Measurements from ENCODE around the gene SHCBP1L. TPM values are rescaled to one million over a fixed set of nuclear protein-coding genes. Genes with fewer than 3 reads are reported as not detected.
A peak's percentile ranks its signal among the peaks of the same experiment; 100 is the strongest.

SHCBP1L gene
- total RNA-seq, 1 donor from 2014 or later: not detected

- H3K36me3 ChIP-seq (ENCODE audit: control insufficient read depth, insufficient read depth, low read length): peaks cover 19% of the 10 kb centered on the region
- no peak overlapping the region for H3K4me3 ChIP-seq (ENCODE audit: low read depth, low read length)
- FAIRE-seq: no peak
- TF ChIP-seq, protein P1, sequence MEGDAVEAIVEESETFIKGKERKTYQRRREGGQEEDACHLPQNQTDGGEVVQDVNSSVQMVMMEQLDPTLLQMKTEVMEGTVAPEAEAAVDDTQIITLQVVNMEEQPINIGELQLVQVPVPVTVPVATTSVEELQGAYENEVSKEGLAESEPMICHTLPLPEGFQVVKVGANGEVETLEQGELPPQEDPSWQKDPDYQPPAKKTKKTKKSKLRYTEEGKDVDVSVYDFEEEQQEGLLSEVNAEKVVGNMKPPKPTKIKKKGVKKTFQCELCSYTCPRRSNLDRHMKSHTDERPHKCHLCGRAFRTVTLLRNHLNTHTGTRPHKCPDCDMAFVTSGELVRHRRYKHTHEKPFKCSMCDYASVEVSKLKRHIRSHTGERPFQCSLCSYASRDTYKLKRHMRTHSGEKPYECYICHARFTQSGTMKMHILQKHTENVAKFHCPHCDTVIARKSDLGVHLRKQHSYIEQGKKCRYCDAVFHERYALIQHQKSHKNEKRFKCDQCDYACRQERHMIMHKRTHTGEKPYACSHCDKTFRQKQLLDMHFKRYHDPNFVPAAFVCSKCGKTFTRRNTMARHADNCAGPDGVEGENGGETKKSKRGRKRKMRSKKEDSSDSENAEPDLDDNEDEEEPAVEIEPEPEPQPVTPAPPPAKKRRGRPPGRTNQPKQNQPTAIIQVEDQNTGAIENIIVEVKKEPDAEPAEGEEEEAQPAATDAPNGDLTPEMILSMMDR (IDR thresholded peaks at IDR 0.05; ENCODE audit: insufficient read depth, low read length, severe bottlenecking): no peak
- DNase-seq (ENCODE audit: low read depth): no peak
- no peaks in the 10 kb centered on the region for H3K27me3 ChIP-seq (ENCODE audit: control insufficient read depth, insufficient read depth, low read length)
Measured at GRCh38 chr1:182886985-182887384, 66.0 kb downstream of the SHCBP1L start.

DNA sequence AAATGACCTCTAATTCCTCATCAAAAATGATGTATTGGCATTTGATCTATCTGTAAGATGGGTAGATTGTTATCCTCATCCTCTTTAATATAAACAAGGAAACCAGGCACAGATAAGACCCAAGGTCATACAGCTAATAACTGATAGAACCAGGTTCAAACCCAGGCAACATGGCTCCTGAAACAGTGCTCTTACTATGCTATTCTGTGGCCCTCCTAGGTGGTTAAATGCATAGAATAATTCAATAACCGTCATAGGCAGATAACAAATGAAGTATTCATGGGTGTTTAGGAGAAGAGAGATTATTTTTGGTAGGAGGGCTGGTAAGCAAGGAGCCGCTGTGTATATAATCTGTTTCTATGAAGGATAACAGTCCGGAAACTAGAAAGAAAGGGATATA lies 67.4 kb downstream of the SHCBP1L start:
- FAIRE-seq: no peak
- Histone ChIP-seq H3K4me3 (ENCODE audit: low read depth, low read length) (no peak overlapping the region), H3K27me3 (ENCODE audit: control insufficient read depth, insufficient read depth, low read length) (no peaks in the 10 kb centered on the region), H3K36me3 (ENCODE audit: control insufficient read depth, insufficient read depth, low read length) (peaks cover 25% of the 10 kb centered on the region)
- no peak for DNase-seq (ENCODE audit: low read depth)
- TF ChIP-seq, protein P1 (IDR thresholded peaks at IDR 0.05; ENCODE audit: insufficient read depth, low read length, severe bottlenecking): no peak

DNA sequence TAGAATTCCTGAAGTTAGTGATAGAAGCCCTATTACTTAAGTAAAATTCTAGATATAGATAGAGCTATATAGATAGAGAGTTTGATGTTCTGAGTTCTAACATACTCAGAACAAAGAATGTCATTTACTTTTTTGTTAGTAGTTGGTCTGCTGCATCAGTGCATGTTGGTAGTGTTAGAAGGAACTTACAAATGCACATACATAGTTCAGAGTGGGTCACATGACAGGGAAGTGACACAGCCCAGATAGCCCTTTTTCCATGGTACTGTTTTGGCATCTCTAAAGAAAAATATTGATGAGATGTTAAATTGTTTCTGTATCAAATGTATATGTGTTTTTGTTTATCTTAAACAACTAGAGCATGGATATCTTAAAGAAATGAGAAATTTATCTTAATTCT lies 68.1 kb downstream of the SHCBP1L start:
- peaks cover 26% of the 10 kb centered on the region for H3K36me3 ChIP-seq (ENCODE audit: control insufficient read depth, insufficient read depth, low read length)
- TF ChIP-seq, protein P1 (IDR thresholded peaks at IDR 0.05; ENCODE audit: insufficient read depth, low read length, severe bottlenecking): no peak
- no peak for DNase-seq (ENCODE audit: low read depth)
- H3K27me3 ChIP-seq (ENCODE audit: control insufficient read depth, insufficient read depth, low read length): no peaks in the 10 kb centered on the region
- no peak overlapping the region for H3K4me3 ChIP-seq (ENCODE audit: low read depth, low read length)
- no peak for FAIRE-seq

GRCh38 chr1:182877842-182878241 lies 75.1 kb downstream of the SHCBP1L start:
- DNase-seq (ENCODE audit: low read depth): no peak
- Histone ChIP-seq H3K27me3 (ENCODE audit: control insufficient read depth, insufficient read depth, low read length) (no peaks in the 10 kb centered on the region), H3K36me3 (ENCODE audit: control insufficient read depth, insufficient read depth, low read length) (peaks cover 26% of the 10 kb centered on the region), H3K4me3 (ENCODE audit: low read depth, low read length) (no peak overlapping the region)
- no peak for FAIRE-seq
- TF ChIP-seq, protein P1 (IDR thresholded peaks at IDR 0.05; ENCODE audit: insufficient read depth, low read length, severe bottlenecking): no peak

GRCh38 chr1:182877331-182877730 lies 75.6 kb downstream of the SHCBP1L start:
- peaks cover 26% of the 10 kb centered on the region for H3K36me3 ChIP-seq (ENCODE audit: control insufficient read depth, insufficient read depth, low read length)
- no peaks in the 10 kb centered on the region for H3K27me3 ChIP-seq (ENCODE audit: control insufficient read depth, insufficient read depth, low read length)
- DNase-seq (ENCODE audit: low read depth) (no peak), FAIRE-seq (no peak)
- TF ChIP-seq, protein P1 (IDR thresholded peaks at IDR 0.05; ENCODE audit: insufficient read depth, low read length, severe bottlenecking): no peak
- H3K4me3 ChIP-seq (ENCODE audit: low read depth, low read length): no peak overlapping the region

DNA sequence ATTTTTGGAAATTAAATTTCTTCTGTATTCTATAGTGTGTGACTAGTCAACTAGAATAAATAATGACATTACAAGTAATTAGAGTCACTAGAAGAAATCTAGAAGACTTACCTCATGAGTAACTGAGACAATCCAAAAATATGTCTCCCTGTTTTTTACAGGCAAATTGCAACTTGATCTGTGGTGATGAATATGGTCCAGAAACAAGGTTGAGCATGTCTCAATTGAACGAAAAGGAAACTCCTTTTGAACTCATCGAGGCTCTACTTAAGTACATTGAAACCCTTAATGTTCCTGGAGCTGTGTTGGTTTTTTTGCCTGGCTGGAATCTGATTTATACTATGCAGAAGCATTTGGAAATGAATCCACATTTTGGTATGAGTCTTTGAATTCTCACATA lies 77.1 kb downstream of the SHCBP1L start:
- H3K27me3 ChIP-seq (ENCODE audit: control insufficient read depth, insufficient read depth, low read length): no peaks in the 10 kb centered on the region
- TF ChIP-seq, protein P1 (IDR thresholded peaks at IDR 0.05; ENCODE audit: insufficient read depth, low read length, severe bottlenecking): no peak
- FAIRE-seq (no peak), DNase-seq (ENCODE audit: low read depth) (peak; percentile 64)
- H3K4me3 ChIP-seq (ENCODE audit: low read depth, low read length): no peak overlapping the region
- H3K36me3 ChIP-seq (ENCODE audit: control insufficient read depth, insufficient read depth, low read length): peaks cover 18% of the 10 kb centered on the region
